Fibroblast of peridontal ligament (primary cell): ENCODE data around the gene DDX24.
A peak's percentile ranks its signal among the peaks of the same experiment; 100 is the strongest.

Source experiments
- DNase-seq: peaks from one replicate; pipeline ENCODE4 v3.0.0-alpha.2; 2010; ENCODE audit errors: extremely low read depth

The DDX24 gene

DNA sequence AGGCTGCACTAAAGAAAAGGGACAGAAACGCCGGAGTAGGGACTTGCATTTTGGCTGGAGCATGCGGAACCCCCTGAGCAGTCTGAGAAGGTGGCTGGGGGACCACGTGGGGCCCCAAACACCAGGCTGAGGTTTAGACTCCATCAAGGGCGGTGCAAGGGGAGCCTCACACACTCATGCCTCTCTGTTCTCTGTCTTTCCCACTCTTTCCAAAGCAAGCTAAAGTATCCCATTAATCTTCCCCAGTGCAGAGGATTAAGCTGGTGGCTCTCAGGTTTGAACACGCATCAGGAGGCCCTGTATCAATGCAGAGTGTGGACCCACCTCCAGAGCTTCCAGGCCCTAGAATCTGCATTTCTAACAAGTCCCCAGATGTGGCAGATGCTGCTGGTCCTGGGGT, 70.4 kb downstream of the DDX24 start:
- no peak for DNase-seq

DNA sequence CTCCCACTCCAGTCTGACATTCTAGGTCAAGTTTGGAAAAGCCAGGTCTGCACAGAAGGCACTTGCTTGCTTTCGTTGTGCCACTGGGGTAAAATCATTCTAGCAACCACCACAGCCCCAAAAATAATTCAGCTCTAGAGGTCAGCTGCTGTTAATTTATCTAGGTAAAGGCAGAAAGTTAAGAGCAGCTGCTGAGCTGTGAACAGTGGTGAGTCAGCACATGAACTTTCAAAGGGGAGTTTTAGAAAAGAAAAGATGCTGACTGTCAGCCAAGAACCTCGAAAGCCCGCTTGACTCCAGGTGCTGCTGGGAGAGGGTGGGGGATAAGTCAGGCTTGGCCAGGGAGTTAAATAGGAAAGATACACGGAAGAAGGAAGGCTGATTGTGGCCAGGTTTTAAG, 71.2 kb downstream of the DDX24 start:
- DNase-seq: peak; percentile 26

DNA sequence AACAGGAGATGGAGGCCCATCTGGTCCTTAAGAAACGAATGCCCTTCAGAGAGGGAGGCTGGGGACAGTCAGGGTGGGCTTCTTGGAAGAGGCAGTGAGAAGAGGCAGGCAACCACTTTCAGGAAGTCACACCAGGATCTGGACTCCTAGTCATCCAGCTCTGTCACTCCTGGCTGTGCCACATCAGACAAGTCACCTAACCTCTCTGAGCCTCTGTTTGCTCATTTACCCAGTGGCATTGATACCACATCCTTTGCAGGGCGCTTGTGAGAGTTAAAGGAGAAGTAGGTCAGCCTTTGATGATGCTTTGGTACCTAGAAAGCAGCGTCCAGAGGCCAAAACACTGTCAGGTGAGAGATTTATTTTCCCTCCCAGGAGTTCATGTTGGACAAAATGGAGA, 72.8 kb downstream of the DDX24 start:
- DNase-seq: no peak

DNA sequence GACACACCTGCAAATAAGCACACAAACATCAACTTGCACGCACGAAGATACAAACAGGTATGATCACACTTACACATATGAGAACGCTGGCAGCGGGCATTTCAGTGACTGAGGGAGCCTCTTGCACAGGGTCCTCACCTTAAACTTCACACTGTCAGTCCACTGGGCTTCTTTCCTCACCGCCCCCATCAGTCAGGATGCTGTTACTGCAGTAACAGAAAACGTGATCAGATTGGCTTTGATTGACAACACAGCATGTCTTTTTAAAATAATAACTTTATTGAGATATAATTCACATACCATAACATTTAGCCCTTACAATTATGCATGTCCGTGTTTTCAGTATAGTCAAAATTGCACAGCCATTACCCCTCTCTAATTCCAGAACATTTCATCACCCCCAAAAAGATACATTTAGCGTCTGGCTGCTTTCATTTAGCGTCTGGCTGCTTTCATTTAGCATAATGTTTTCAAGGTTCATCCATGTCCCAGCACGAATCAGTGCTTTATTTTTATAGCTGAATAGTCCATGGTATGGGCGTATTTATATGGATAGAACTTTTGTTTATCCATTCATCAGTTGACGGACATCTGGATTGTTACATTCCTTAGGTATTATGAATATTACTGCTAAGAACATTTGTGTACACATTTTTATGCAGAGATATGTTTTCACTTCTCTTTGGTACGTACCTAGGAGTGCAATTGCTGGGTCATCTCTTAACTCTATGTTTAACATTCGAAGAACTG, 75.5 kb downstream of the DDX24 start:
- no peak for DNase-seq

DNA sequence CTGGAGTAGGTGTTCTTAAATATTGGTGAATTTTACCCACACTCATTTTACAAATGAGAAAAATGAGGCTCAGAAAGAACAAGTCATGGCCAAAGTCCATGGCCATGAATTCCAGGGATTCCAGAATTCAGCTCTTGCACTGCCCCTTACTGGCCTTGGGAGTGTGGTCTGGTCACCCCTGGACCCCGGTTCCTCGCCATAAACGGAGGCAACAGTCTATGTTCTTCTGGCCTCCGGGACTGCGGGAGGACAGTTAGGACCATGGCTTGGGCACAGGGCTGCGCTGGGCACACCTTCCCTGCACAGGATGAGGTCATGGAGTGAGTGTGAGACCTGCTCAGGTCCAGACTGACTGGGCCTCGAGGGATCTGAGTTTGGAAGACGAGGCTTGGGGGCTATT, 77.0 kb downstream of the DDX24 start:
- DNase-seq: no peak

DNA sequence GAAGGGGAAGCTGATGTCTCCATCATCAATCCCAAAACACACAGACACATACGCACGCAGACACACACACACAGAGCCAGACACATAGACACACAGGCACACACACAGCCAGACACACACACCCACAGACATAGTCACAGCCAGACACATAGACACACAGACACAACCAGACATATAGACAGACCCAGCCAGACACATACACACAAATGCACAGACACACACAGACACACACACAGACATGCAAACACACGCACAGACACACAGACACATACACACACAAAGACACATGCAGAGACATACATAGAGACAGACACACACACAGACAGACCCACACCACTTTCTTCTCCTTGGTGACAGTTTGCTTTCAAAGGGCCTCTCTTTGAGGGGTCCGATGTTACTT, 77.6 kb downstream of the DDX24 start:
- no peak for DNase-seq

DNA sequence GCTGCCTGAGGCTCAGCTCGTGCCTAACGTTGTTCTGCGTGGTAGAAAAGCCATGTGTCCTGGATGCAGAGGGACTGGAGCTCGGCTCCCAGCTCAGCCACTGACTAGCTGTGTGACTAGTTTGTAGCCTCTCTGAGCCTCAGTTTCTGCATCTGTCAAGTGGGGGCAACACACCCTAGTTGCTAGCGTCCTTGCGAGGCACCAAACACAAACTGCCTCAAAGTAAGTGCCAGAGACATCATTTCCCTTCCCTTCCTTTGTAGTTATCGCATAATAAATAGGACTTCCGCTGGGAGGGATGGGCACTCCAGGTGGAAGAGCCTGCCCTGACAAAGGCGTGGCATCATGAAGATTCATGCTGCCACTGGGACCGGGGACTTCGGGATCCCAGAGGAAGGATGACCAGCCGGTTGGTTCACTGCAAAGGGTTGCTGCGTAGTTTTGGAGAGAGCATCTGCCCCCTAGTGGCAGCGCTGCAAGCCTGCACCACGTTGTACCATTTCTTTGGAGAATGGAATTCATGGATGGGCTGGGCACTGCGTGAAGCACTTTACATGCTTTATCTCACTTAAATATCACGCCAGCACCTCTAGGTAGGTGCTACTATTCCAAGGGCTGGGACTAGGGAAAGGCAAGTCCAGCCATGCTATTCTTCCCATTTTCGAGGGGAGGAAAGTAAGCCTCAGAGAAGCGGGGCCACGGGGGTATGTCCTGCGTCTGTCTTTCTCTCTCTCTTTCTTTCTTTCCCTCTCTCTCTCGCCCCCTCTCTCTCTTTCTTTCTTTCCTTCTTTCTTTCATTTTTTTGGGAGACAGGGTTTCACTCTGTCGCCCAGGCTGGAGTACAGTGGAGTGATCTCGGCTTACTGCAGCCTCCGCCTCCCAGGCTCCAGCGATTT, 79.3 kb downstream of the DDX24 start:
- DNase-seq: peak; percentile 72

DNA sequence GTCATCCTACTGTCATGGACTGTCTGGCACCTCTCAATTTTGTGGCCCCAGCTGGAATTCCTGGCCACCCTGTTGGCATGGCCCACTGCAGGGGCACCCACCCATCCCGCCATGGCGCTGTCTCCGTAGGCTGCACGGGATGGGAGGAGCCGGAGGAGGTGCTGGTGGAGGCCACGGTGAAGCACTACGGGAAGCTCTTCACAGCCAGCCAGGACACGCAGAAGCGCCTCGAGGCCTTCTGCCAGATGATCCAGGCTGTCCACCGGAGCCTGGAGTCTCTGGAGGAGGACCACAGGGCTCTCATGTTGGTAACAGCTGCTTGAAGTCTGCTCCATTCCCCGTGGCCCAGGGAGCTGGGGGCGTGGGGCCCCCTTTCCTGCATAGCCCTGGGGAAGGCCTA, 80.0 kb downstream of the DDX24 start:
- no peak for DNase-seq

DNA sequence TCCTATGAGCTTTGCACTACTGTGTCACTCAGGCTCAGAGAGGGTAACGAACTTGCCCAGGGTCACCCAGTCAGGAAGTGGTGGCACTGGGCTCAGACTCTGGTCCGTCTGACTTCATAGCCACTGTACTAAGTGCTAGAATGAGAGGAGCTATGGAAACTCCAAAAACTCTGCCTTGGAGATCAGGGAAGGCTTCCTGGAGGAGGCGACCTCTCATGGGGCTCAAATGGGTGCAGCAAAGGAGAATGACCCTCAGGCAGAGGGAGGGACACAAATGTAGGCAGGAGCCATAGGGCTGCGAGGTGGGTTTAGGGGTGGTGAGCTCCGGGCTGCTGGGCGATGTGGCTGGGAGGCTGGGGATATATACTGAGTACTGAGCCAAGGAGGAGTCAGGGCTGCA, 80.7 kb downstream of the DDX24 start:
- no peak for DNase-seq

DNA sequence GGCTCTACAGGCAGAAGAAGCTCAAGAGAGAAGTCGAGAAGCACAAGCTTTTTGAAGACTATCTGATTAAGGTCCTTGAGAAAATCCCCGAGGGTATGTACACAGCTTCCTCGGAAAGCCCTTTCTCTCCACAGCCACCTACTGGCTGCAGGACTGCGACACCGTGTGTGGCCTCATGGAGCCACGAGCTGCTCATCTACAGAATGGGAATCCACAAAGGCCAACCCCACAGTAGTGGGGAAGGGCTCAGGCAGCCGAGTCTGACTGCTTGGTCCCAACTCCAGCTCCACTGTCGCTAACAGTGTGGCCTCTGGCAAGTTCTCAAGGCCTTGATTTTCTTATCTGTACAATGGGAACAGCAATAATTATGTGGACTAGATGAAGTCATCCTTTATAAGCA, 81.4 kb downstream of the DDX24 start:
- DNase-seq: no peak

DNA sequence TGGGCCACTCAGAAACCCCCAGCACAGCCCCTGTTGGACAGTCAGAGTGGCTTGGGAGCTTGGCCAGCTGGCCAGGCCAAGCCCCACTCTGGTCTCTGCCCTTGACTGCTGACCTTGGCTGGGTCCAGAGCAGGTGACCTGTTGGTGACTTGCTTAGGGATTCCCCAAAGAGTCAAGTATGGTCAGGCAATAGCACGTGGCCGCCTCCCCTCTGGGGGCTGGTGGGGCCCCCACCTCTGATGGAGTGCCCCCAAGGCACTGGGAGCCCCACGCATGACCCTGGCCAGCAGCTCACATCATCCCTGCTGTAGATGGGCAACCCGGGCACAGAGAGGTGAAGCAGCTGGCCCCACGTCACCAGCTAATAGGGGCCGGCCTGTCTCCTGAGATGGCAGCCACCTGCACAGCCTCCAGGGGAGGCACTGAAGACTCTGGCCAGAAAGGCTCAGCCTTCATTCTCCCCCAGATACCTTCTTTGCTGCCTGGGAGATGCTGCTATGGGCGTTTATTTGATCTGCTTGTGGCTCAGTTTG, 82.1 kb downstream of the DDX24 start:
- DNase-seq: no peak
